Hypothalamus (tissue), 51 donors: Measurements from ENCODE around the gene ATF7.
"Not testable (repeated sequence)": the region's sequence is repeated elsewhere in the genome, so short reads cannot be mapped to it uniquely, and the experiment has no call there.

ENCODE experiments used
- DNase-seq, 51 donors: peaks; one replicate each; lab custom pipeline; 2025; lab: John Stamatoyannopoulos, UW

ATF7 gene

DNA sequence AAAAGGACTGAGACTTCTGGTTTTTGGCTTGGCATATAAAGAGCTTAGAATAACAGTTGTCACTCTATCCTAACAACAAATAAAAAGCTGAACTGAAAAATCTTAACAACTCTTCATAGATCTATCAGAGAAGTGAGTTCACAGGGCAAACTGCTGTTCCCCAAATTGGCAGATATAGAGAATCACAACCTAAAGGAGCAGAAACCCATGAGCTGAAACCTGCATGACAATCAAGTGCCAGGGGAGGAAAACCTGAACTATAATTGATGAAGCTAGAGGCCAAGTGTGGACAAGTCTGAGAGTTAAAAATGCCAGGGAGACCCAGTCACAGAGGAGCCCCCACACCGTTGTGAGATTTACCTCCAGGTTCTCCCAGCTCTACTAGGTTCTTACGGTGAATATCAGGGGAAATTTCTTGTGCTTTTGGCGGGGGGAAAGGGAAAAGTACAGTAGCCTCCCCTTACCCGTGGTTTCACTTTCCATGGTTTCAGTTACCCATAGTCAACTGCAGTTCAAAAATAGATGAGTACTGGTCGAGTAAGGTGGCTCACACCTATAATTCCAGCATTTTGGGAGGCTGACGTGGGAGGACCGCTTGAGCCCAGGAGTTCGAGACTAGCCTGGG is 53.9 kb downstream of the ATF7 start:
- DNase-seq = no peak

DNA sequence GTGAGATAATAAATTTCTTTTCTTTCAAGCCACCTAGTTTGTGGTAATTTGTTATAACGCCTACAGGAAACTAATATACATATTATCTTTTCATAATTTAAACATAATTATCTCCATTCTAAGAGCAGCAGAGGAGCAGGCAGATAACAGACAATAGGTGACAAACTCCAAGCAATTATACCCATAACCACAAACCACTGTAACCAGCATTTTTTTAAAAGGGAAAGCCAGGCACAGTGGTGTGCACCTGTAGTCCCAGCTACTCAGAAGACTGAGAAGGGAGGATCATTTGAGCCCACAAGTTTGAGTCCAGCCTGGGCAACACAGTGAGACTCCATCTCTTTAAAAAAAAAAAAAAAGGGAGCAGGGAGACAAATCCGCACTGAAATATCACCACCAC is 54.9 kb downstream of the ATF7 start:
- DNase-seq = no peak

DNA sequence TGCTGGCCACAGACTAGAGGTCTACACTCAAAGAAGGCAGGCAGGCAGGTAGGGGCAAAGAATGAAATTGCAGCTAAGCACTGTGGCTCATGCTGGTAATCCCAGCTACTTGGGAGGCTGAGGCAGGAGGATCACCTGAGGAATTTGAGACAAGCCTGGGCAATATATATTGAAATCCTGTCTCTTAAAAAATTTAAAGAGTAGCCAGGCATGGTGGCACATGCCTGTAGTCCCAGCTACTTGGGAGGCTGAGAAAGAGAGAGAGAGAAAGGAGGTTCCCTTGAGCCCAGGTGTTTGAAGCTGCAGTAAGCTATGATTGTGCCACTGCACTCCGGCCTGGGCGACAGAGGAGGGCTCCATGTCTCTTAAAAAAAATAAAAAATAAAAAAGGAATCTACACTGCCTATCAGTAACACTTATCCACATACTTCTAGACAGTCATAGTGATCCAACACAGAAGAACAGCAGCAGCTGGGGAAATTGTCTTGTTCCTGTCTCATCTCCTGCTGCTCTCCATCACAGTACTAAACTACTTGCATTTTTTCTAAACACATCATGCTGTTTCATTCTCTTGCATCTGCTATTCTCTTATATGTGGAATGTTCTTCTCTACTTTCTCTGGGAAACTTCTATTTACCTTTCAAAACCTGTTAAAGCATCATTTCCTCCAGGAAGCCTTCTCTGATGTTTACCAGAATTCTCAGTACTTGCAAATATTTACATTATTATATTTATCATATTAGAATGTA is 57.2 kb downstream of the ATF7 start:
- DNase-seq = no peak

- DNase-seq = no peak
These were observed 58.0 kb downstream of the ATF7 start for GRCh38 chr12:53567961-53568808.

DNA sequence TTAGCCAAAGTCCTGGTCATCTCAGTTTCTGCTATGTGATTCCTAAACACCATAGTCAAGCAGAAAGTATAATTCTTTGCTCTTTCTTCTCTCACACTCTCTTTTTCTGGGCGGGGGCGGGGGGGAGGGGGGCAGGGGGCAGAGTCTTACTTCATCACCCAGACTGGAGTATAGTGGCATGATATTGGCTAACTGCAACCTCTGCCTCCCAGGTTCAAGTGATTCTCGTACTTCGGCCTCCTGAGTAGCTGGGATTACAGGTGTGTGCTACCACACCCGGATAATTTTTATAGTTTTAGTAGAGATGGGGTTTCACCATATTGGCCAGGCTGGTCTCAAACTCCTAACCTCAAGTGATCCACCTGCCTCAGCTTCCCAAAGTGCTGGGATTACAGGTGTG is 60.8 kb downstream of the ATF7 start:
- not testable (repeated sequence) for DNase-seq

DNA sequence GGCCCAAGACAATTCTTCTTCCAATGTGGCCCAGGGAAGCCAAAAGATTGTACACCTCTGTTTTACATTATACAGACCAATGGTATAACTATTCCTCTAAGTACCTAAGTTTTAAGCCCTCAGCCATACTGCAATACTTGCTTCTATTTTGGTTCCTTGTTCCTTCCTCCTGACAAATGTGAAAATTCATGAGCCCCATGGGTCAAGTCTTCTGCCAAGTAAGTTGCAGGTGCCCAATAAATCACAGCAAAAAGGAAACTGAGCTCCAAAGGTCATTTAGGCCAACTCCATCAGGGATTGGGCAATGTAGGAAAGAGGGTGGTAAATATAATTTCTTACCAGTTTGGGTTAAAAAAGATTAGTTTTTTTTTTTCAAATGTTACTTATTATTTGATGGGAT is 61.2 kb downstream of the ATF7 start:
- DNase-seq = no peak

- DNase-seq = no peak
These were observed 61.9 kb downstream of the ATF7 start for GRCh38 chr12:53564278-53564677.

DNA sequence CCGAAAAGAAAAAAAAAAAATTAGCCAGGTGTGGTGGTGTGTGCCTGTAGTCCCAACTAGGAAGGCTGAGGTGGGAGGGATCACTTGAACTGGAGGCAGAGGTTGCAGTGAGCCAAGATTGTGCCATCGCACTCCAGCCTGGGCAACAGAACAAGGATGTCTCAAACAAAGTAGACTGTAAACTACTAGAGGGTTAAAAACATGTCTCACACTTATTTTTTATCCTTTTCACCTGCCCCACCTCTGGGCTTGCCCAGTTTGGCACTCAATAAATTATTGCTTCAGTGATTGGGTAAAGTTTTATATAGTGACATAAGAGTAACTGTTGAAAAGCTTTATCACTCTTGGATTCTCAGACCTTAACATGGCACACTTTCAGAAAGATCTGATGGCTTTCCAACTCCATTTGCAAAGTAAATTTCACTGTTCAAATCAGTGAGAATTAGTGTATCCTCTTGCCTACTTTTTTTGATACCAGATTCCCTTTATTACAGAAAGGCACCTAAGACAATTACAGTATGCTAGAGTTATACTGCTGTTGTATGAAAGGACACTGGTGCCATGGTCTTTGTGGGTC is 62.6 kb downstream of the ATF7 start:
- DNase-seq = no peak

DNA sequence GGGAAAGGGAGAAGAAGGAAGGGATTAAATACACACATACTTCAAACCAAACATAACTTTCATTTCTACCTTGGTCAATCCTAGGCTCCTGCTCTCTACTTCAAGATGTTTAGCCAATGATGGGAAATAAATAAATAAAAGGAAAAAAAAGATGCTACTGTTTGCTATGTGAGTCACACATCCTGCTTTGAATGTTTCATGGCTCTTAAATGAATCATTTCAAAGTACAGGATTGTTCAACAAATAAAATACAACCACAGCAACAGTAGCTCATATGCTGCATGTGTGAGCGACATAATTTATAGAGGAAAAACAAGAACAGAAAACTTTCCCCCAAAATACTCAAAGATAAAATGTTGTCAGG is 64.6 kb downstream of the ATF7 start:
- no peak for DNase-seq

DNA sequence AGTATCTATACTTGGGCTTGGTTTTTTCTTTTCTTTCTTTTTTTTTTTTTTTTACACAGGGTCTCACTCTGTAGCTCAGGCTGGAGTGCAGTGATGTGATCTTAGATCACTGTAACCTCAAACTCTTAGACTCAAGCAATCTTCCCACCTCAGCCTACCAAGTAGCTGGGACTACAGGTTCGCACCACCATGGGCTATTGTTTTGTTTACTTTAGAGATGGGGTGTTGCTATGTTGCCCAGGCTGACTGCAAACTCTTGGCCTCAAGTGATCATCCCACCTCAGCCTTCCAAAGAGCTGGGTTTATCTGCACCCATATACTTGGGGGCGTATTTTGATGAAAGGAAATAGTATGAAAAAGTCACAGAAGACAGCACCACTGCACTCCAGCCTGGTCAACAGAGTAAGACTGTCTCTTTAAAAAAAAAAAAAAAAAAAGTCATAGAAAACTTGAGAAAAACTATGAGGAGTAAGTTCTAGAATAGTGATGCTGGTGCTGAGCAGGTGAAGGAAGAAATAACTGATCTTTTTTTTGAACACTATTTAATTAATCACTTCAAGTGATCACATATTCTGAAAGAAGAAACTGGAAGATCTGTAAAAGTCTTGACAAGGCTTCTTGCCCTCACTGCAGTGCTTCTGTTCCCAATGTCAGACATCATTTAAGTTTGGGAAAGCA is 65.1 kb downstream of the ATF7 start:
- no peak for DNase-seq

- DNase-seq = no peak
These were observed 65.8 kb downstream of the ATF7 start for GRCh38 chr12:53560351-53560750.

DNA sequence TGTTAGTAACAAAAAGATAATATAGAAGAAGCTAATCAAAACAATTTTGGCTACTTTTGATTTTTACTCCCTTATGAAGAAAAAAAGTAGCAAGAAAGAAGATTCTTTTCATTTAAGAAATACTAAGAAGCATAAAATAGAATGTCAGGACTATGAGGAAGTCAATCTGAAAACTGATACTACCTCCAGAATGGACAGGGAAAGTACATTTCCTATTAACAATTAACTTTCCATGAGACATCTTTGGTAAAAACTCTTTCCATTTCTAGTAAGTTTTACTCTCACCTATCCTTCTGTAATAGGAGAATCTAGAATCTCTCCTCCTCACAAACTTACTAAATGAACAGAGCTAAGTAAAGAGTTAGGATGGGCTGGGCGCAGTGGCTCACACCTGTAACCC is 67.6 kb downstream of the ATF7 start:
- DNase-seq = no peak

DNA sequence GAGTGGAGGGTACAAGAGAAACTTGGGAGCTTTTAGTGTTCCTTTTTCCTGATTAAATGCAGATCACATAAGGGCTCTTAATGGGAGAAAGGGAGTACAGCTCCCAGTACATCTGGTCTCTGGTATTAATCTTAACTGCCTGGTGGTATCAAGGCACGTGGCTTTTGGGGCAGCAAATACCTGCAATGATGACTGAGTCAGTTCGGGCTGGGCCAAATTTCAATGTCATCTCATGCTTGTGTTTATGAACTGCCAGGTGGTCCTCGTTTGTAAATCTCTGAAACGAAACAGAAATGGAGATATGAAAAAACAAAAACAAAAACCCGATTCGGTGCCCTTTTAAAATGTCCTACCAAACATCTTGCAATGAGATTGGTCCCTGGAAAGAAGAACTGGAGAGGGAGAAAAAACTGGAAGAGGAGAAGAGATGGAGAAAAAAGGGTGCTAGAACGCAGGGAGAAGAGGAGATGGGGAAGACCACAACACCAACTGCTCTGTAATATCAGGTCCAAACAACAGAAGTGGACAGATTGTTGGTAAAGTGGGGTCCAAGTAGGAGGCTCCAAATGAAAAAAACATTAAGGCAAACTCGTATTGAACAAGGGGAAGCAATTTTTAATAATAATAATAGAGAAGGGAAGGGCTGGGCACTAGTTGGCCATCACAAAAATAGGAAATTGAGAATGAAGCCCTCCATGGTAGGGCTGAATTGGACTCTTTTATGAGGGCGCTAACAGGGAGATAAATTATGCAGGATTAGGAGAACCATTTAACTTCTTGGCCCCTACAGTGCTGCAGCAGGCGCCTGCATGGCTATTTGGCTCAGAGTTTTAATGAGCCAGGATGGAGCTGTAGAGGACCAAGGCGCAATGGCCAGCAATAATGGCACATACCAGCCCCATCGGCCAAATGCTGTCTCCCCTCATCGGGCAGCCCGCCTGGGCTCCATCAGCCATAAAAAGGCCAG is 73.5 kb downstream of the ATF7 start:
- DNase-seq = no peak

DNA sequence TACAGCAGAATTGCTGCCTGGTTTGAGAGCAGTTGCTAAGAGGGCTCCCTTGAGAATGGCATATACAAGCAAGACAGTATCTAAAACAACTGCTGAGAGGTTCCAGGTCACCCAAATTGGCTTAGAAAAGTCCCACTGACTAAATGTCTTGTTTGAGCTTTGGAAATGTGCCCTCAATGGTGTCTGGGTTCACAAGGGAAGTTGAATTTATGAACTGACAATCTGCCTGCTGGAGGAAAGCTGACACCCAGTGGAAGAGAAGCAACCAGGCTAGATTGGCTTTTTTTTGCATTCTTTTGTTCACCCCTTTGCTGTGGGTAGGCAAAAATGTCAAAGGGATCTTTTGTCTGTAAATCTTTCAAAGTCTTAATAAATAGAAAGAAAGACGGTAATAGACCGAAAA is 74.3 kb downstream of the ATF7 start:
- DNase-seq = peak in 3 of 51 donors; percentile 5 to 42 (median 26)

DNA sequence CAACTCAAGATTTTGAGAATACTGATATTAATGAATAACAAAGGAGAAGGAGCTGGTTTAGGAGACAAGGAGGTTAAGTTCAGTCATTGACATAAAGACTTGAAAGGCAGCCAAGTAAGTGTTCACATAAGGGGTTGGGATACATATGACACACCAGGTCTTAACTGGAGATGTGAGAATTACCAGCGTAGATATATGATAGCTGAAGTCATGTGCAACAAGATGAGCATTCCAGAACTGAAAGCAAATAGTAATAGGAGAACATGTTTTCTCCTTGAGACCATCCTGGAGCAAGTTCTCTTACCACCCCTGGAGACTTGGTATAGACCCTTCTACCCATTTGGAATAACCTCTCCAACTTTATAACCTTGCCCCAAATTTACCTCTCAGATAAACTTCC is 75.6 kb downstream of the ATF7 start:
- DNase-seq = no peak

- DNase-seq = not testable (repeated sequence)
These were observed 76.1 kb downstream of the ATF7 start for GRCh38 chr12:53550131-53550530.

- not testable (repeated sequence) for DNase-seq
These were observed 77.8 kb downstream of the ATF7 start for GRCh38 chr12:53548354-53548753.

DNA sequence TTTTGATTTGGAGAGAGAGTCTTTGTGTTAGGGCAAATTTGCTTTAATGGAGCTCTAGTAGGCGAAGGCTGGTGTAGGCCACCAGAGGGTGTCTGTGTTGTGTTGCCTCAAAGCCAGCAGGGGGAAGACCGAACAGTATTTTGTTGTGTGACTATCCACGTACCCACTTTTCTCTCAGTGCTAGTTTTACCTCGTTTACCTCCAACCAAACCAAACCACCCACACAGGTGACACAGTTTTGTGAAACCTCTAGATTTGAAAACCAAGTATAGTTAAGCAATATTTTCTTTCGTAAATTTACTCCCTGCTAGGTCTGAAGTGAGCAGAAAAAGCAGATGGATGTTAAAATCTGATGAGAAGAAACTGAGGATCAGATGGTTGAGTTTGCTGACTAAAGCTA is 82.6 kb downstream of the ATF7 start:
- peak in 36 of 51 donors; percentile 3 to 88 (median 31) for DNase-seq

DNA sequence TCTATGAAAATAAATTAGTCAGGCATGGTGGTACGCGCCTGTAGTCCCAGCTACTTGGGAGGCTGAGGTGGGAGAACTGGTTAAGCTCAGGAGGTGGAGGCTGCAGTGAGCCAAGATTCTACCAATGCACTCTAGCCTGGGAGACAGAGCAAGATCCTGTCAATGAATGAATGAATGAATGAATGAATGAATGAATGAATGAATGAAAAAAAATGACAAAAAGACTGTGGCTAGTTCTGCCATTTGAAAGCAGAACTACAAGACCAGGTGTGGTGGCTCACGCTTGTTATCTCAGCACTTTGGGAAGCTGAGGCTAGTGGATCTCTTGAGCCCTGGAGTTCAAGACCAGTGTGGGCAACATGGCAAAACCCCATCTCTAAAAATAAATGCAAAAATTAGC is 86.7 kb downstream of the ATF7 start:
- no peak for DNase-seq
